Neutrophil (primary cell): ENCODE data around the gene PCBD2.

Source experiments
- H3K27ac ChIP-seq: fragments of 200-600 bp; sonication (generic); 2 replicates; pipeline ENCODE4 v1.5.1; 2016; ENCODE audit warnings: mild to moderate bottlenecking, moderate library complexity
- H3K27me3 ChIP-seq: fragments of 200-600 bp; sonication (generic); 2 replicates; pipeline ENCODE4 v1.6.0; 2016; ENCODE audit warnings: mild to moderate bottlenecking
- H3K36me3 ChIP-seq: fragments of 200-600 bp; sonication (generic); 2 replicates; pipeline ENCODE4 v1.5.1; 2017
- H3K4me1 ChIP-seq, 2 experiments: fragments of 200-600 bp in 1 of 2; sonication (generic) in 1 of 2; 1 replicate in 1 of 2; 2 replicates in 1 of 2; pipeline versions ENCODE4 v1.5.1 to v1.6.1; 2013 to 2016; ENCODE audit warnings: low read depth in 1 of 2, low read length in 1 of 2, mild to moderate bottlenecking in 1 of 2, moderate library complexity in 1 of 2; ENCODE audit not compliant: control insufficient read depth in 1 of 2, insufficient read depth in 1 of 2
- H3K4me3 ChIP-seq, 2 experiments: fragments of 200-600 bp in 1 of 2; sonication (generic) in 1 of 2; 1 replicate in 1 of 2; 2 replicates in 1 of 2; pipeline ENCODE4 v1.5.1; 2013 to 2016; ENCODE audit warnings: low read depth in 1 of 2, low read length in 1 of 2, mild to moderate bottlenecking in 1 of 2, moderate library complexity in 1 of 2
- H3K9me3 ChIP-seq: fragments of 200-600 bp; sonication (generic); 2 replicates; pipeline ENCODE4 v1.5.1; 2016
- TF ChIP-seq, protein P1 (sequence below): fragments of 200-600 bp; sonication (generic); IDR thresholded peaks from 2 replicates; pipeline ENCODE4 v1.5.1; 2016; ENCODE audit warnings: antibody characterized with exemption

Gene PCBD2

DNA sequence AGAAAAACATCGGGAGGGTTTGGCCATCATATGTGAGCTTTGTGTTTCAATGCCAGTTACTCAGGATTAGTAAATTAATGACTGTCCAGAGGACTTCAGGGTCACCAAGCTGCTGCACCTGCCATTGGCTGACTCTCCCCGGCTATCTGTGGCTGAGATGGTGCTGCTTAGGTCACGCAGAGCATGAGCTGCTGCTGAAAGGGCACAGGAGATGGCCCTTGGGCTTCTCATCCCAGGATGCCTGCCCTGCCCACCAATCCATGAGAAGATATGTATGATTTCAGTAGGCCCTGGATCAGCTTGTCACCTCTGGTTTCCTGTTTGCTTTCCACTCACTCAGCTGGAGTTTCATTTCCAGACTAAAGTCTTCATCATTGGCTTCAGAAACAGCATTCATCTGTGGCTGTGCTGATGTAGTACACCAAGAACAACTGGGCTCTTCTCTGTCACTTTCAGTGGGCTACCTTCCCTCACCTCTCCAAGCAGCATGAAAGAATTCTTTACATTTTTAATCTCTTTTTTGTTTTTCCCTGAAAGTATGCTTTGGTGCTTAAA is 60.4 kb downstream of the PCBD2 start:
- H3K4me1 ChIP-seq = no peaks in the 10 kb centered on the region
- no peak overlapping the region for H3K4me3 ChIP-seq
- H3K27me3 ChIP-seq = no peaks in the 10 kb centered on the region
- no peaks in the 10 kb centered on the region for H3K9me3 ChIP-seq
- peaks cover 40% of the 10 kb centered on the region for H3K36me3 ChIP-seq
- TF ChIP-seq, protein P1, sequence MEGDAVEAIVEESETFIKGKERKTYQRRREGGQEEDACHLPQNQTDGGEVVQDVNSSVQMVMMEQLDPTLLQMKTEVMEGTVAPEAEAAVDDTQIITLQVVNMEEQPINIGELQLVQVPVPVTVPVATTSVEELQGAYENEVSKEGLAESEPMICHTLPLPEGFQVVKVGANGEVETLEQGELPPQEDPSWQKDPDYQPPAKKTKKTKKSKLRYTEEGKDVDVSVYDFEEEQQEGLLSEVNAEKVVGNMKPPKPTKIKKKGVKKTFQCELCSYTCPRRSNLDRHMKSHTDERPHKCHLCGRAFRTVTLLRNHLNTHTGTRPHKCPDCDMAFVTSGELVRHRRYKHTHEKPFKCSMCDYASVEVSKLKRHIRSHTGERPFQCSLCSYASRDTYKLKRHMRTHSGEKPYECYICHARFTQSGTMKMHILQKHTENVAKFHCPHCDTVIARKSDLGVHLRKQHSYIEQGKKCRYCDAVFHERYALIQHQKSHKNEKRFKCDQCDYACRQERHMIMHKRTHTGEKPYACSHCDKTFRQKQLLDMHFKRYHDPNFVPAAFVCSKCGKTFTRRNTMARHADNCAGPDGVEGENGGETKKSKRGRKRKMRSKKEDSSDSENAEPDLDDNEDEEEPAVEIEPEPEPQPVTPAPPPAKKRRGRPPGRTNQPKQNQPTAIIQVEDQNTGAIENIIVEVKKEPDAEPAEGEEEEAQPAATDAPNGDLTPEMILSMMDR = no peak
- H3K27ac ChIP-seq = no peak overlapping the region

DNA sequence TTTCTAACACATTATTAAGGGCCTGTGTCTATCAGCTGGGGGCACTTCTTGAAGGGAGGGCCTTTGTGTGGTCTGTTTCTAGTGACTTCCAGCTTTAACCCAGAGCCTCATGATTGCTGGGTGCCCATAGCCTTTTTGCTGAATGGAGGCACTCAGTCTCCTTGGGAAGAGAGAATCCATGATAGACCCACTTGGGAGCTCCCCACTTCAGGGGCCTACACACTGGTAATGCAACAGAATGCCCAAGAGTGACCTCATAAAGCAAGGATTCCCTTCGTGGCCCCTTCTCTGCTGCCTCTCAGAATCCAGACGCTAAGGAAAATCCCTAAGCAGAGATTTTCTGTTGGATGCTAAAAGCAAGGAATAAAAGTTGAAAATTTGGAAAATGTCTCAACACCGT is 62.7 kb downstream of the PCBD2 start, which contains the start of gene CATSPER3:
CATSPER3 (plus strand) TSS at position 301 of the 400 bp plus-strand sequence; CDS start at position 386, 85 bp downstream.
- H3K4me3 ChIP-seq = no peak within 1 kb of the TSS
- no peaks in the 10 kb centered on the region for H3K27me3 ChIP-seq
- H3K36me3 ChIP-seq = peaks cover 19% of the 10 kb centered on the region
- no peaks in the 10 kb centered on the region for H3K9me3 ChIP-seq
- H3K27ac ChIP-seq = no peak within 1 kb of the TSS
- TF ChIP-seq, protein P1 = no peak
- H3K4me1 ChIP-seq = no peaks in the 10 kb centered on the region

DNA sequence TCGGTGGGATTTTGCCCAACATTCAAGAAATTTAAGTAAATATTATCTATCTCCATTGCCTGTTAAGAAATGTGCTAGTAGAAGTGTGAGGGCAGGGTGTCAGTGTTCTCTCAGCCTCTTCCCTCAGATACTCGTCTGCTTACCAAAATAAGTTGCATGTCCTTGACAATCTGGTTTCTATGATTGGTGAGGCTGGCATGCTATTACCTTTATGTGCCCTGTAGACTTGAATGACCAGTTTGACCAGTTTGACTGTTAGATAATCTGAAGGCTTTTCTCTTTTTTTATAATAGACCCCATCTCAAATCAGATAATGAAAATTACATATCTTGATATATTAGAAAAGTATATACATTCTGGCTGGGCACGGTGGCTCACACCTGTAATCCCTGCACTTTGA is 63.1 kb downstream of the PCBD2 start:
- TF ChIP-seq, protein P1 = no peak
- Histone ChIP-seq H3K4me1 (no peaks in the 10 kb centered on the region), H3K27me3 (no peaks in the 10 kb centered on the region), H3K27ac (no peak overlapping the region), H3K9me3 (no peaks in the 10 kb centered on the region), H3K36me3 (peaks cover 15% of the 10 kb centered on the region), H3K4me3 (no peak overlapping the region)

DNA sequence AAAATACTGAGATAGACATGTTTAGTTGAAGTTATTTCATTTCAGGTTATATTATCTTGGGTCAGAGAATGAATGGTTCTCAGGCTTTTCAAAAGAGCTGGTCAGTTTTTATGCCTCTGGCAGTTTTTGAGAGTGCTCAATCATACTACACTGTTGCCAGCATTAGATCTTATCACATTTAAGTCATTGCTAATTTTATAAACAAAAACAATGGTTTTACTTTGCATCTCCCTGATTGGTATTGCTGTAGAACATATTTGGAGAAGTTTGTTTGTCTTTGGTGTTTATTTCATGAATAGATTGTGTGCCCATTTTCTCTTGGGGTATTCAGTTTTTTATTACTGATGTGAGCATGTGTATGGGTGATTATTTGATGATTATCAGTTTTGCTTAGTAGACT is 64.2 kb downstream of the PCBD2 start:
- Histone ChIP-seq H3K27me3 (no peaks in the 10 kb centered on the region), H3K9me3 (no peaks in the 10 kb centered on the region), H3K36me3 (peaks cover 14% of the 10 kb centered on the region), H3K4me3 (no peak overlapping the region), H3K4me1 (no peaks in the 10 kb centered on the region), H3K27ac (no peak overlapping the region)
- TF ChIP-seq, protein P1 = no peak

DNA sequence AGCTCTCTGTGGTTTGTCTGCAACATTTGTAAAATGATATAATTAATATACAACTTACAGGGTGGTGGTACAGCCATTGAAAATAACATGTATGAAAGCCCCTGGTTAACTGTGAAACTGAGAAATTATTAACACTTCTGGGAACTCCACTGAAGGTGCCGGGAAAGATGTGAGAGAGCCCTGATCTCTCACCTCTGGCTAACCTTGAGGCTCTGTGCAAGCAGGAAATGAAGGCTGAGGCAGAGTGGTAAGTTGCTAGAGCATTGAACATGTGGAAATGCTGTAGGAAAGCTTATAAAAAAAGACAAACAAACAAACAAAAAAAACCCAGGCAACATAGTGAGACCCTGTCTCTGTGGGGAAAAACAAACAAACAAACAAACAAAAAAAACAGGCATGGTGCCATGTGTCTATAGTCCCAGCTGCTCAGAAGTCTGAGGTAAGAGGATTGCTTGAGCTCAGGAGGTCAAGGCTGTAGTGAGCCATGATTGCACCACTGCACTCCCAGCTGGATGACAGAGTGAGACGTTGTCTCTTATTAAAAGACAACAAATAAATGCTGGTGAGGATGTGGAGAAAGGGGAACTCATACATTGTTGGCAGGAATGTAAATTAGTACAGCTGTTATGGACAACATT is 70.3 kb downstream of the PCBD2 start:
- H3K9me3 ChIP-seq = no peaks in the 10 kb centered on the region
- H3K4me1 ChIP-seq = no peaks in the 10 kb centered on the region
- no peaks in the 10 kb centered on the region for H3K36me3 ChIP-seq
- no peaks in the 10 kb centered on the region for H3K27me3 ChIP-seq
- TF ChIP-seq, protein P1 = no peak
- no peak overlapping the region for H3K4me3 ChIP-seq
- no peak overlapping the region for H3K27ac ChIP-seq
